ENCODE data around the gene SLC29A1. TPM values are rescaled to one million over a fixed set of nuclear protein-coding genes. Genes with fewer than 3 reads are reported as not detected.
A peak's percentile ranks its signal among the peaks of the same experiment; 100 is the strongest.

The SLC29A1 gene
- total and polyA plus RNA-seq, 2 of the 8 experiments (the other 6 are each of a cell fraction or from before 2014, with no cell fraction given), result 187 to 558 TPM

DNA sequence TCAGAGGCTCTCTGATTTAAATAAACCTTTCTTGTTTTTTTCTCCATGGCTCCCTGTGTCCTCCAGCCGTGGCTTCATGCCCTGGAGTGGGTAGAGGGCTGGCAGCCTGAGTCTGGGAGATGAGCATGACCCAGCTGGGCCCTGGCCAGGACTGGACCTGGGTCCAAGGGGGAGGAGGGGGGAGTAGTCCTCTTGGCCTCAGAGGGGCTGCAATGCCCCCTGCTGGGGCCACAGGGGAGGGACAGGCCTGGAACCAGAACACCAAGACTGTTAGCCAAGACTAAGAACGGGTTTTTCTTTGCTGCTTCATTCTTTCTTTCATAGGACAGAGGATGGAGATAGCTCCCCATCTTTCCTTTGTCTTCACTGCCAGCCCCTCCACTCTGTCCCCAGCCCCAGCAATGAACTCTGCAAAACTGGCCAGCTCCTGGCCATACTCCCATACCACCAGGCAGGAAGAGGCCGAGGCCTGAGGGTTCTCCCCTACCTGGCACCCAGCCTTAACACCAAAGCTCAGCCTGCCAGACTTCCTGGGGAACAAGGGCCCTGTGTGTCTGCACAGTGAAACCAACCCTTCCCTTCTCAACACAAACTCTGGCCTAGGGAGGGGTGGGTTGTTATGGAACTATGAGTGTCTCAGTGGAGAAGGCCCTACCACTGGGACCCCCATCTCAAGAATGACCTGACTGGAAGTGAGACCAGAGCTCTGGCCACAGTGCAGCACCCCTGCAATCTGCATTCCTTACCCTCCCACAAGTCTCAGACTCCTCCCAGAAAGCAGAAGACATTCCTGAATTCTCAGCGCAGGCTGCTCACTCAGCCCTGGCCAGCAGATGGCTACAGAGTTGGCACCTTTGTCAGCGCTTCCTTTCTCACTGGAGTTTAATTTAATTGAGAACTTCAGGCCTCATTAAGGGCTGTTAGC, 11.0 kb downstream of the SLC29A1 start:
- WGBS, 2 experiments (ENCODE audit: extremely low coverage in 1 of 2, insufficient coverage in 1 of 2, insufficient read length in 1 of 2, insufficient replicate concordance in 2 of 2, low coverage in 1 of 2, low lambda C conversion rate in 2 of 2, missing lambda C conversion rate in 1 of 2), result 72% methylated on average over 5 of the region's 5 CpGs; no CpG with 5 or more reads in 1 of the 2 experiments
- FAIRE-seq, result peak; percentile 80
- POLR2A ChIA-PET (ENCODE audit: partially characterized antibody), result interaction anchor here (0.7 to 21.0 kb wide), 20 partner anchors 10 to 271 kb away, joined by 3 to 581 read pairs (median 5); partner anchors contain the start of genes HSP90AB1, MYMX, SLC29A1 and SLC35B2
- no peak for TF ChIP-seq POU5F1 (IDR thresholded peaks at IDR 0.05; ENCODE audit: low read depth, low read length)
- peak; percentile 89 for TF ChIP-seq TEAD4 (IDR thresholded peaks at IDR 0.05; ENCODE audit: low read depth, low read length)
- TF ChIP-seq KDM1A (IDR thresholded peaks at IDR 0.05; ENCODE audit: borderline replicate concordance, low read length), result no peak
- no peak for TF ChIP-seq CTBP2 (IDR thresholded peaks at IDR 0.05; ENCODE audit: borderline replicate concordance, insufficient read depth, insufficient read length, low read length)
- TF ChIP-seq CREB1 (IDR thresholded peaks at IDR 0.05), result peak; percentile 34; the same call in 1 of the 2 replicates
- TF ChIP-seq PHF8 (conservative IDR thresholded peaks at IDR 0.05; ENCODE audit: low read depth, low read length), result no peak
- peak; percentile 62 to 76 for TF ChIP-seq RAD21 (IDR thresholded peaks at IDR 0.05 in 1 of 2, conservative IDR thresholded peaks at IDR 0.05 in 1 of 2; ENCODE audit: low read depth in 2 of 2, low read length in 2 of 2)
- no peak for TF ChIP-seq SP4 (IDR thresholded peaks at IDR 0.05; ENCODE audit: low read length)
- TF ChIP-seq FOSL1 (IDR thresholded peaks at IDR 0.05; ENCODE audit: insufficient read depth, low read depth, low read length), result no peak
- TF ChIP-seq YY1 (IDR thresholded peaks at IDR 0.05; ENCODE audit: low read depth, low read length), result no peak

More for the DNA sequence above, 11.0 kb downstream of the SLC29A1 start:
- peak overlapping the region in 1 of 2 experiments; percentile 25; a peak in 1 of 4 replicates for H3K4me2 ChIP-seq (ENCODE audit: insufficient read depth in 1 of 2, low read depth in 2 of 2, low read length in 2 of 2)
- H3K4me3 ChIP-seq (ENCODE audit: extremely low read depth in 1 of 4, insufficient read depth in 2 of 4, low read depth in 3 of 4, low read length in 4 of 4), result no peak overlapping the region
- H2BK12ac ChIP-seq (ENCODE audit: low read depth, low read length), result no peak overlapping the region
- no peak overlapping the region for H3K23ac ChIP-seq (ENCODE audit: insufficient read length)
- H3K79me1 ChIP-seq (ENCODE audit: low read depth, low read length), result peaks cover 5% of the 10 kb centered on the region
- H2BK15ac ChIP-seq (ENCODE audit: low read length), result no peak overlapping the region
- peaks cover 6 to 11% of the 10 kb centered on the region in 2 experiments for H4K20me1 ChIP-seq (replicated peaks in 1 of 2; ENCODE audit: control insufficient read depth in 1 of 2, insufficient read depth in 2 of 2, low read length in 2 of 2)
- CTCF ChIA-PET (ENCODE audit: partially characterized antibody), result interaction anchor here (0.6 to 19.4 kb wide), 45 partner anchors 9 to 1003 kb away, joined by 3 to 287 read pairs (median 6); partner anchors contain the start of genes CAPN11, HSP90AB1, MRPS18A and MYMX
- peaks cover 4% of the 10 kb centered on the region; the same call in 1 of the 2 replicates for H3K23me2 ChIP-seq (ENCODE audit: low read depth, low read length)
- no peaks in the 10 kb centered on the region for H3K9me3 ChIP-seq (ENCODE audit: insufficient read depth in 2 of 2, low read depth in 1 of 2, low read length in 1 of 2)
- peaks cover 4 to 15% (median 9%) of the 10 kb centered on the region in 4 experiments; a peak in 6 of 7 replicates for H3K4me1 ChIP-seq (replicated peaks in 1 of 4; ENCODE audit: control insufficient read depth in 3 of 4, insufficient read depth in 4 of 4, low read length in 3 of 4)
- H2BK120ac ChIP-seq (replicated peaks; ENCODE audit: low read depth, low read length), result no peak overlapping the region
- no peak overlapping the region for H3K4ac ChIP-seq (replicated peaks; ENCODE audit: insufficient read length, low read depth, low read length)
- no peak overlapping the region for H3K56ac ChIP-seq (replicated peaks; ENCODE audit: insufficient read length, low read depth, low read length)
- no peak overlapping the region for H4K8ac ChIP-seq (ENCODE audit: extremely low read depth, insufficient read depth, low read length)
- 0 out of 4 replicates have a peak, but pooled peaks cover 0 to under 1% of the 10 kb centered on the region in 2 experiments for H3K79me2 ChIP-seq (ENCODE audit: control insufficient read depth in 1 of 2, insufficient read depth in 2 of 2, low read length in 2 of 2)
- H3K9ac ChIP-seq (replicated peaks in 1 of 4; ENCODE audit: extremely low read depth in 1 of 4, low read depth in 3 of 4, low read length in 3 of 4), result no peak overlapping the region
- 0 out of 2 replicates have a peak overlapping the region, but pooled peaks have one; percentile 37 for H2BK5ac ChIP-seq (ENCODE audit: low read depth, low read length)
- peak overlapping the region; percentile 59; the same call in 1 of the 2 replicates for H3K27ac ChIP-seq (ENCODE audit: low read depth, low read length)
- no peak overlapping the region for H3K14ac ChIP-seq (ENCODE audit: insufficient read length)
- no peak overlapping the region for H4K5ac ChIP-seq (ENCODE audit: insufficient read length, low read depth, low read length)
- H4K91ac ChIP-seq (replicated peaks; ENCODE audit: insufficient read length, low read length), result no peak overlapping the region
- H2AFZ ChIP-seq (ENCODE audit: low read length), result no peak overlapping the region
- 0 out of 2 replicates have a peak overlapping the region, but pooled peaks have one; percentile 38 for H3K18ac ChIP-seq (ENCODE audit: extremely low read depth, low read length)
- DNase-seq (ENCODE audit: low read depth in 1 of 2, low spot score in 2 of 2), result peak in 1 of 2 experiments; percentile 62
- peaks cover 29 to 50% (median 46%) of the 10 kb centered on the region in 4 experiments for H3K36me3 ChIP-seq (ENCODE audit: control insufficient read depth in 2 of 4, insufficient read depth in 4 of 4, low read length in 3 of 4)
- no peak overlapping the region for H2BK20ac ChIP-seq (ENCODE audit: low read length)
- no peak overlapping the region for H2AK5ac ChIP-seq (ENCODE audit: low read depth, low read length)
- H3K27me3 ChIP-seq (replicated peaks in 1 of 4; ENCODE audit: control insufficient read depth in 3 of 4, extremely low read depth in 1 of 4, insufficient read depth in 3 of 4, low read length in 3 of 4), result no peaks in the 10 kb centered on the region; a peak in 1 of 7 replicates
